Lung (tissue), 12 donors: ENCODE measurements around the gene ANKRD11. TPM values are rescaled to one million over a fixed set of nuclear protein-coding genes. Genes with fewer than 3 reads are reported as not detected.
A peak's percentile ranks its signal among the peaks of the same experiment; 100 is the strongest.

Experiments used
- ATAC-seq: fragments of 200-7000 bp; cut with Tn5 transposase; one replicate; pipeline ENCODE4 v1.9.1; 2020; ENCODE audit warnings: moderate number of reproducible peaks; ENCODE audit not compliant: insufficient read depth, low FRiP score
- DNase-seq, 3 donors: peaks; one replicate each; pipeline ENCODE4 v3.0.0-alpha.2; 2013 to 2017
- H3K27ac ChIP-seq, 2 donors: one replicate each; pipeline ENCODE4 v1.5.1; 2013; ENCODE audit warnings: mild to moderate bottlenecking in 2 of 2, moderate library complexity in 2 of 2, control low read depth in 1 of 2, inconsistent platforms in 1 of 2, low read depth in 1 of 2, low read length in 1 of 2
- H3K27me3 ChIP-seq, 3 donors: one replicate each; pipeline ENCODE4 v1.5.1; 2013; ENCODE audit warnings: low read length in 2 of 3; ENCODE audit not compliant: control insufficient read depth in 3 of 3, insufficient read depth in 3 of 3
- H3K36me3 ChIP-seq, 4 donors: one replicate each; pipeline ENCODE4 v1.5.1; 2013; ENCODE audit warnings: low read length in 4 of 4, mild to moderate bottlenecking in 1 of 4, moderate library complexity in 1 of 4; ENCODE audit not compliant: control insufficient read depth in 4 of 4, insufficient read depth in 4 of 4
- H3K4me1 ChIP-seq, 5 donors: one replicate each; pipeline ENCODE4 v1.5.1; 2013; ENCODE audit warnings: low read length in 5 of 5, mild to moderate bottlenecking in 2 of 5, moderate library complexity in 1 of 5; ENCODE audit not compliant: control insufficient read depth in 5 of 5, insufficient read depth in 5 of 5
- H3K4me3 ChIP-seq: one replicate; pipeline ENCODE4 v1.5.1; 2013; ENCODE audit warnings: mild to moderate bottlenecking, control low read depth, moderate library complexity
- H3K9ac ChIP-seq, 2 donors: one replicate each; pipeline ENCODE4 v1.5.1; 2013; ENCODE audit warnings: low read length in 2 of 2, control low read depth in 1 of 2; ENCODE audit not compliant: insufficient read depth in 1 of 2
- H3K9me3 ChIP-seq, 4 donors: one replicate each; pipeline ENCODE4 v1.5.1; 2013; ENCODE audit warnings: low read length in 3 of 4, mild to moderate bottlenecking in 1 of 4, moderate library complexity in 1 of 4; ENCODE audit not compliant: control insufficient read depth in 4 of 4, insufficient read depth in 3 of 4
- CTCF ChIP-seq: IDR thresholded peaks from 2 replicates; pipeline ENCODE4 v1.5.1; 2012; ENCODE audit warnings: mild to moderate bottlenecking; ENCODE audit errors: control extremely low read depth, extremely low read depth
- WGBS, 2 donors: extraction: QIAGEN DNeasy Blood & Tissue Kit; methylation state at CpG; one replicate each; pipeline ENCODE4 v1.1.7; 2013; 5-methylcytosine and 5-hydroxymethylcytosine counted together
- polyA plus RNA-seq, 2 donors: library from polyadenylated mRNA; stranded (reverse); fragments of 200-250 nt; gene quantifications; one replicate each; pipeline ENCODE4 v1.2.1, GENCODE V29; 2013
- total RNA-seq, 2 donors: library from RNA; depleted of rRNA in 1 of 2; stranded (reverse); fragments of >200 nt in 1 of 2; gene quantifications; one replicate each; pipeline ENCODE4 v1.2.1, GENCODE V29; 2014 to 2021
- donor health status: control.
- donor health status: control.
- donor health status: Bipolar disorder and iron deficiency.
- donor health status: healthy.
- donor health status: DM: yes; HTN: yes; CAD: no.

ANKRD11 gene
- total and polyA plus RNA-seq, 4 donors, result 58.5 to 162 (median 89.5) TPM

- no peak overlapping the region for H3K27ac ChIP-seq
- 87 to 88% methylated on average over 10 of the region's 10 CpGs for WGBS, 2 donors
- H3K9ac ChIP-seq, result no peak overlapping the region
Measured at GRCh38 chr16:89498839-89499238, 8.5 kb upstream of the ANKRD11 start.

GRCh38 chr16:89495121-89495520, 4.8 kb upstream of the ANKRD11 start:
- no peak overlapping the region for H3K27ac ChIP-seq
- H3K4me1 ChIP-seq, result peaks cover 4 to 10% (median 6%) of the 10 kb centered on the region in 5 donors
- WGBS, 2 donors, result 56 to 62% methylated on average over 3 of the region's 3 CpGs
- TF ChIP-seq CTCF, result no peak
- H3K36me3 ChIP-seq, result peaks cover 0 to 3% (median under 1%) of the 10 kb centered on the region in 4 donors
- DNase-seq (no peak), ATAC-seq (no peak)
- no peak overlapping the region for H3K9ac ChIP-seq
- H3K4me3 ChIP-seq, result no peak overlapping the region
- H3K27me3 ChIP-seq, result no peaks in the 10 kb centered on the region
- H3K9me3 ChIP-seq, result no peaks in the 10 kb centered on the region

More at GRCh38 chr16:89498839-89499238, 8.5 kb upstream of the ANKRD11 start:
- no peak for TF ChIP-seq CTCF
- ATAC-seq (no peak), DNase-seq (peak in 1 of 3 donors; percentile 35)
- Histone ChIP-seq H3K36me3 (peaks cover 0 to 3% (median 0%) of the 10 kb centered on the region in 4 donors), H3K4me3 (no peak overlapping the region), H3K4me1 (peaks cover 0 to 4% (median 0%) of the 10 kb centered on the region in 5 donors), H3K27me3 (no peaks in the 10 kb centered on the region), H3K9me3 (no peaks in the 10 kb centered on the region)

- Histone ChIP-seq H3K27me3 (no peaks in the 10 kb centered on the region), H3K36me3 (peaks cover 0 to 2% (median under 1%) of the 10 kb centered on the region in 4 donors), H3K4me1 (peaks cover 4 to 13% (median 7%) of the 10 kb centered on the region in 5 donors), H3K27ac (no peak overlapping the region), H3K4me3 (no peak overlapping the region), H3K9ac (no peak overlapping the region), H3K9me3 (no peaks in the 10 kb centered on the region)
- WGBS, 2 donors, result 76 to 84% methylated on average over 5 of the region's 5 CpGs
- ATAC-seq (no peak), DNase-seq (no peak)
- TF ChIP-seq CTCF, result no peak
Measured at GRCh38 chr16:89493776-89494175, 3.4 kb upstream of the ANKRD11 start.
